Chondrocyte (in vitro differentiated cells): ENCODE data around the gene PIGL. TPM values are rescaled to one million over a fixed set of nuclear protein-coding genes. Genes with fewer than 3 reads are reported as not detected.
A peak's percentile ranks its signal among the peaks of the same experiment; 100 is the strongest.

Source experiments
- DNase-seq: peaks from one replicate; pipeline ENCODE4 v3.0.0; 2021; ENCODE audit warnings: mixed read lengths, low spot score
- H3K27ac Mint-ChIP-seq: one replicate; pipeline ENCODE4 v1.8.0; 2021; ENCODE audit warnings: mild to moderate bottlenecking, moderate library complexity, mixed read lengths; ENCODE audit not compliant: unreplicated experiment
- H3K27me3 Mint-ChIP-seq: 2 replicates; pipeline ENCODE4 v1.8.0; 2021; ENCODE audit warnings: low read depth, mixed read lengths
- H3K36me3 Mint-ChIP-seq: 2 replicates; pipeline ENCODE4 v1.8.0; 2021; ENCODE audit warnings: low read depth, mixed read lengths
- H3K4me1 Mint-ChIP-seq: 2 replicates; pipeline ENCODE4 v1.8.0; 2021; ENCODE audit warnings: low read depth, mild to moderate bottlenecking, mixed read lengths
- H3K4me3 Mint-ChIP-seq: one replicate; pipeline ENCODE4 v1.8.0; 2021; ENCODE audit warnings: mild to moderate bottlenecking, moderate library complexity, mixed read lengths; ENCODE audit not compliant: unreplicated experiment
- H3K9me3 Mint-ChIP-seq: 2 replicates; pipeline ENCODE4 v1.8.0; 2021; ENCODE audit warnings: low read depth, mixed read lengths
- CTCF ChIP-seq: fragments of 200-600 bp; sonication (generic); IDR thresholded peaks from 2 replicates; pipeline ENCODE4 v1.5.0; 2021; ENCODE audit warnings: antibody characterized with exemption, mild to moderate bottlenecking, moderate library complexity
- total RNA-seq: library from RNA; stranded (reverse); gene quantifications from 3 replicates; pipeline ENCODE4 v1.2.1, GENCODE V29; 2021

The PIGL gene
- total RNA-seq, 1 donor from 2014 or later: 15.9 TPM

GRCh38 chr17:16322636-16323035 is 105.6 kb downstream of the PIGL start:
- Mint-ChIP-seq H3K27ac (peak overlapping the region; percentile 59), H3K4me3 (no peak overlapping the region), H3K27me3 (no peaks in the 10 kb centered on the region), H3K9me3 (peaks cover 2% of the 10 kb centered on the region), H3K36me3 (peaks cover 4% of the 10 kb centered on the region), H3K4me1 (peaks cover 6% of the 10 kb centered on the region)
- no peak for DNase-seq
- no peak for TF ChIP-seq CTCF

GRCh38 chr17:16325964-16326363 is 109.0 kb downstream of the PIGL start:
- Mint-ChIP-seq H3K9me3 (peaks cover 2% of the 10 kb centered on the region), H3K27me3 (no peaks in the 10 kb centered on the region), H3K36me3 (peaks cover 4% of the 10 kb centered on the region), H3K4me1 (peaks cover 17% of the 10 kb centered on the region), H3K27ac (no peak overlapping the region), H3K4me3 (no peak overlapping the region)
- no peak for TF ChIP-seq CTCF
- no peak for DNase-seq

GRCh38 chr17:16327018-16327417 is 110.0 kb downstream of the PIGL start:
- Mint-ChIP-seq H3K36me3 (peaks cover 4% of the 10 kb centered on the region), H3K27ac (no peak overlapping the region), H3K4me1 (peaks cover 17% of the 10 kb centered on the region), H3K27me3 (no peaks in the 10 kb centered on the region), H3K9me3 (peaks cover 2% of the 10 kb centered on the region), H3K4me3 (no peak overlapping the region)
- DNase-seq: no peak
- no peak for TF ChIP-seq CTCF

GRCh38 chr17:16328997-16329396 is 112.0 kb downstream of the PIGL start:
- H3K4me3 Mint-ChIP-seq: no peak overlapping the region
- H3K36me3 Mint-ChIP-seq: peaks cover 3% of the 10 kb centered on the region
- no peak for DNase-seq
- no peaks in the 10 kb centered on the region for H3K27me3 Mint-ChIP-seq
- H3K27ac Mint-ChIP-seq: no peak overlapping the region
- no peaks in the 10 kb centered on the region for H3K9me3 Mint-ChIP-seq
- peaks cover 11% of the 10 kb centered on the region for H3K4me1 Mint-ChIP-seq
- TF ChIP-seq CTCF: peak; percentile 30

GRCh38 chr17:16329519-16330271 is 112.7 kb downstream of the PIGL start:
- TF ChIP-seq CTCF: no peak
- H3K27me3 Mint-ChIP-seq: no peaks in the 10 kb centered on the region
- no peak overlapping the region for H3K4me3 Mint-ChIP-seq
- H3K4me1 Mint-ChIP-seq: peaks cover 11% of the 10 kb centered on the region
- H3K9me3 Mint-ChIP-seq: no peaks in the 10 kb centered on the region
- peaks cover 3% of the 10 kb centered on the region for H3K36me3 Mint-ChIP-seq
- DNase-seq: no peak
- H3K27ac Mint-ChIP-seq: no peak overlapping the region
